GM19455 (cell line): ENCODE results near the gene ABR.

Experiments
- ATAC-seq: cut with Tn5 transposase; IDR thresholded peaks from one replicate; pipeline ENCODE4 v1.9.1; 2021; ENCODE audit not compliant: unreplicated experiment

ABR gene

DNA sequence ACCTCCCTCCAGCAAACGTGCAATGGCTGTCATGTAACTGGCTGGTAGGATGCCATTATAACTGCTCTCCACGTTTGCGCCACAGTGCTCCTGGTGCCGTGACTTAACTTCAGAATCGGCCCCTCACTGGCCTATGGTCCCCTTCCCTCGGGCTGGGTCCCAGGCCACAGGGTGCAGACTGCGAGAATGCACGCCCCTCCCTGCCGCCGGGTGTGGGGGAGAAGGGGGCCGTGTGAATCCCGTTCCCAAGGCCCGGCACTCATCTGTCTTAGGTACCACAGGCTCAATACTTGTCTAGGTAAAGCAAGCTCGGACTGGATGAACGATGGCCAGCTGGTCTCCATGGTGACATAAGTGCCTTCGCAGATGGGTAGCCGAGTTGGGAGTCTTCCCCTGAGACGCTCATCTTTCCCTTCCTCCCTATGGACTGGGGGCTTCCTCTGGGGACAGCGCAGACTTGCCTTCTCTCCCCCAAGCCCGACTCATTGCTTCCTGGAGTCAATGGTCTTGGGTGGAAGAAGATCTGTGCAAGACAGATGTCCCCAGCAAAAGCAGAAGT is 145.1 kb downstream of the ABR start:
- no peak for ATAC-seq

DNA sequence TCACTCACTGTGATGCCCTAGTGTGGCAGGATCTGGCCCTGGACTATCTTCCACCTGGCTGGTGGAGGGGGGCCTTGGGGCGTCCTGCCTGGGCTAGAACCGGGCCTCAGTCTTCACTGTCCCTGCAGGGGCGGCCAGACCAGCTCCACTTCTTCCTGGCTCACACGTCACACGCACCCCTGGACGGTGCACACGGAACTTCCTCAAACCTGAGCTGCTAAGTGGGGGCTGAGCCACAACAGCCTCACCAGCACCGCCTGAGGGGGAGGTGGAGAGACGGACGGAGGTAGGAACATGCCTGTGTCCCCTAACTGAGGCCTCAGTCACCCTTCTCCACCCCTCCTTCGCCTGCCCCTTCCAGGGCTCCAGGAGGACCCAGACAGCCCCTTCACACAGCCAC is 146.3 kb downstream of the ABR start:
- ATAC-seq, result no peak

DNA sequence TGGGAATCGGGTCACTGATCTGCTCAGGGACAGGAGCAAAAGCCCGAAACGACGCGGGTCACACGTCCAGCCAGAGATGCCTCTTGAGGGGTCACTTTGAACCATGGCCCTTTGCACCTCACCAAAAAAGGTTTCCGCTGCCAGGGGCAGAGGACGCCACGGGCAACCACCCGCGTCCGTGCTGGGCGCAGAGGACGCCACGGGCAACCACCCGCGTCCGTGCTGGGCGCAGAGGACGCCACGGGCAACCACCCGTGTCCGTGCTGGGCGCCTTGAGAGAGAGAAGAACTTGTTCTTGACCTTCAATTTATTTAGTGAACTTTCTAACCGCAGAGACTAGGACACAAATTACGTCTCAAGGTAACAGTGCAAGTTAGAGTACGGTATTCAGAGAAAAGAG is 147.4 kb downstream of the ABR start:
- no peak for ATAC-seq

DNA sequence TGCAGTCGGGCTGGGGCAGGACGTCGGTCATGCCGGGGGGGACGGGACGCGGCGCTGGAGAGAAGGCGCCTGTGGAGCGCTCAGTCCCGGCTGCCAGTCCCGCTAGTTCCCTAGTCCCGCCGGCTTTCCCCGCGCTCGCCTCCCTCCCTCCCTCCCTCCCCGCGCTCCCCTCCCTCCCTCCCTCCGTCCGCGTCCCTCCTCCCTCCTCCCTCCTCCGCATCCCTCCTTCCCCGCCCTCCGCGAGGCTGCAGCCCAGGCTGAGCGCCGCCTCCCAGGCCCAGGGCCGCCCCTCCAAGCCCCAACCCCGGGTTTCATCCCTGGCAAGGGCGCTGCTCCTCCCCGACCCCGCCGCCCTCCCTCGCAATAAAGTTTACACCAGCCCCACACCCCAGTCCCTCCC is 148.1 kb downstream of the ABR start:
- ATAC-seq, result no peak

DNA sequence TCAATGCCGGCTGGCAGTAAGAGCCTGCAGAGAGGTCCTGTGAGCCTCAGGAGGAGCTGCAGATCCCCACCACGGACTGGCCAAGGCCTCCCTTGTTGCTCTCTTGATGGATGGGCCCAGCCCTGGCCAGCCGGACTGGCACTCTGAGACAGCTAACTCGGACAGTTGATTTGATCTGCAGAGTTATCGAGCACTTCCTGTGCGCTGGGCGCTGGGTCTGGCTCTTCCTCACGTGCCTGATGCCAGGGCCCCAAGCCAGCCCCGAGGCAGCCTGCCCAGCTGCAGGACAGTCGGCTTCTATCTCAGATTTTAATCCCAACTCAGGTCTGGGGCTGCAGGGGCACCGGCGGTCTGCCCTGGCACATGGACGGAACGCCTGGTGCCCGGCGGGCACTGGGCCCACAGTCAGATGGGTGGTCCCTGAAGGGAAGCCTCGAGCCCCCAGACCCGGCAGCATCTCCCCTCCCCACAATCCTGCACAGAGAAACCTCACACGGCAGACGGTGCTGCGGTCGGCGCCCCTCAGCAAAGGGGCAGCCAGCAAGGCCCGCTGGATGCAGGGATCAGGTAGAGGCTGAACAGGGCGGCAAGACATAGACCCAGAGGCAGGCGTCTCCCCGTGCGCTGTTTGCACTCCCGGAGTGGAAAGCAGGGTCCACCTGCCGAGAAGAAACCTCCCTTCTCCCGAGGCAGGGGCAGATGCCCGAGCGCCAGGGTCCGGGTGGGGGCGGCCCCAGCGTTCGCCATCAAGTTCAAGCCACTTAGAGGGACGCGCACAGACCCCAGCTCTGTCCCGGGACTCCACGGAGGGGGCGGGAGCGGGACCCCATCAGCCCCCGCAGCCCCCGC is 148.9 kb downstream of the ABR start:
- ATAC-seq, result no peak

DNA sequence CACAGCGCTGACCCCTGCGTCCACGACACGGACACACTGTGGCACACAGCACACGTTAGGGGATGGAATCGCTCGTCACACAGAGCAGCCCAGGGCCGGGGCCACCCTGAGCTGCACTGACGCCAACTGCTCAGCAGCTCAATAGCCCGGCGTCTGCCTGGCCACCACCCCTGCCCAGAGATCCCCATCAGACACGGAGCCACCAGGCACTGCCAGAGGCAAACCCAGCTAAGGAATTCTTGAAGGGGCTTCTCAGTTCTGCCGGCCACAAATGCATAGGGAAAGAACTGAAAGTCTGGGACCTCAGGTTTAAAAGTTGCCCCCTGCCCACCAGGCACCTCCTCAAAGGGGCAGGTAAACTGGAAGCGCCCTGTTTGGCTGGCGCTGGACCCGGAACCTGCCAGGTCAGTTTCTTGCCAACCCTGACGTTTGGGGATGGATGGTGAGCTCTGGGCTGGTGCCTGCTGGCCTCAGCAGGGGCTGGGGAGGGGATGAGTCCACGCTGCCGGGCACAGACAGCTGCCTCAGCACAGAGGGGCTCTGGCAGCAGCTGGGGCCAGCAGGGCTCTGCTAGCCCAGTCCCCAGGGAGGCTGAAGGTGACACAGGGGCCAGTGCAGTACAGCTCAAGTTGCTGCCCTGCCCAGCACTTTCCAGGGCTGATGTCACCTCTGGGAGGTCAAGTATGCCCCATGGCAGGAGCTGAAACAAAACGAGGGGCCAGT is 149.7 kb downstream of the ABR start:
- no peak for ATAC-seq

DNA sequence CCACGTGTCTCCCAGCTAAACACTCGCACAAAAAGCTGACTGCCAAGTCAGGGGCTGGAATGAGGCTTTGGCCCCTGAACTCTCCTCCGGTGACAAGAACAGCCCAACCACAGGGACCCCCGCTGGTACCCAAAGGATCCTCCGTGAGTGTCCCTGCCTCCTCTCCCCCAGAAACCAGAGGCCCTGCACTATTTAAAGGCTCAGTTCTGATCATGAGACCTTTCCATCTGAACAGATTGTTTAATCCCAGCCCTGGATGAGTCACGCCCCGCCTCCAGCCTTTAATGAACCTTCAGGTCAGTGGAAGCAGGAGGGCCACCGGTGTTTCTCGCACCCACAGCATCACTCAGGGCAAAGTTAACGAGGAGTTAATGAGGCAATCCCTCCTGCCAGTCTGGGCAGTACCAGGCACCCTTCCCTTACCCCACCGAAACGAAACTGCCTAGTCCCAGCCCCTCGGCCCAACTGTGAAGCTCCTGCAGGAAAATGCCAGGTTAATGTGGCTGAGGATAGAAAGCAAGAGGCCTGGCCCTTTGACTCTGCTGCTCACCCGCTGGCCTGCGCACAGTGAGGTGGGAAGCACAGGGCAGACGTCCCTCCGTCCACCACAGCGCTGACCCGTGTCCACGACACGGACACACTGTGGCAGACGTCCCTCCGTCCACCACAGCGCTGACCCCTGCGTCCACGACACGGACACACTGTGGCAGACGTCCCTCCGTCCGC is 150.4 kb downstream of the ABR start:
- ATAC-seq, result no peak

DNA sequence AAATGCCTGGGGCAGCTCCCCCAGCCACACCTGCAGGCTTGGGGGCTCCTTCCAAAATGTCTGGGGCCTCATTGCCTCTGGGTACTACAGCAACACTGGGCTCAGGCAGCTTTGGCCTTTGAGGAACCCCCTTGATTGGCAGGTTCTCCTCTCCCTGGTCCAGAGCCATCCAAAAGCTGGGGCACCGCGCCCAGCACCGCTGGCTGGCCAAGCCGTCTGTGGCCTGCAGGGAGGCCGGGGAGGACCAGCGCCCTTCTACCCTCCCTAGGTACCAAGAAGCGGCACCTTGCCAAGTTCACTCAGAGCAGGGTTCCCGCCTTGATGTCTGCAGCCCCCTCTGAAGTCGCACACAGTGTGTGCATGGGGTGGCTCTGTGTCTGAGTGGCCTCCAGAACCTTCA is 152.7 kb downstream of the ABR start:
- no peak for ATAC-seq

DNA sequence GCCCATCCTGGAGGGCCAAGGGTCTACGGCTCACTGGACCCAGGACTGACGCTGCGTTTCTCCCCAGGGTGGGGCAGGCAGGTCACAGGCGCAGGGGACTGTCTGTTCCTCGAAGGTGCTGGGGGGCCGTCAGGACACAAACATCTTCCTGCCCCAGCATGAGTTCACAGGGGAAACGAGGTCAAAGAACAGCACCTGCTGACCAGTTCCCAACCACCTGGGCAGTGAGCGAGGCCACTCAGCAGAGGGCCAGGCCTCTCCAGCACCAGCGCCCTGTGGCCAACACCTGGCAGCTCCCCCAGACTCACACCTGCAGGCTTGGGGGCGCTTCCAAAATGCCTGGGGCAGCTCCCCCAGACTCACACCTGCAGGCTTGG is 153.2 kb downstream of the ABR start:
- ATAC-seq, result no peak

DNA sequence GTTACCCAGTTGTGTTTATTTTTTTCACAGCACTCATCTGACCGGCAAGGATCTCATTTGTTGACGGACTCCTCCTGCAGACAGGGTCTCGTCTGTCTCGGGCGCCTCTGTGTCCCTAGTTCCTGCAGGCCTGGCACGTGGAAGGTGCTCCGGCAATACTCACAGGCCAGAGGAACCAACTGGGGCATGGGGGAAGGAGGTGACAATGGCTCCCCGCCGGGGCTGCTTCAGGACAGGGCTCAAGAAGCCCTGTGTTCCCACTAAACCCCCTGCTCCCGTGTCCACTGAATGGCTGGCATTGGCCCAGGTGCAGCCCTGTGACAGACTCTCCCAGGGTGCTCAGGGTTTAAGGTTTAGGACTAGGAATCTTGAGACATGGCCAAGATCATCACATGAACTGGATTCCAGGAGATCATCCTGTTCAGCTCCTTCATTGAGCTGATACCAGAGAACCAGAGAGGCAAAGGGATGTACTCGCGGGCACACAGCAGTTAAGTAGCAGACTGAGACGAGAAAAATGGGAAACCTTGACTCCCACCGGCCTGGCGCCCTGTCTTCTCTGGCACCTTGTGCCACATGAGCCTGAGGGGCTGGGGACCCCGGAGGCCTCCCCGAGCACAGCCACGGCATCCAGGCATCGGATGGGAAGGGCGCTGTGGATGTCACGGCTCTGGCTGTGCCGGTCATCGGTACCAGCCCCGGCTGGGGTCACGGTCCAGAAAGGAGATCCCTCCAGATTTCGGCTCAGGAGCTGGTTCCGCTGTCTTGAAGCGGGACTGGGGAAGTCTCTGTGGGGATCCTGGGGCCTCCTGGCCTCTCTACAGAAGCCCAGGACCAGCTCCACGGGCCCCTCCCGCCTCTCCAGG is 153.8 kb downstream of the ABR start:
- no peak for ATAC-seq

DNA sequence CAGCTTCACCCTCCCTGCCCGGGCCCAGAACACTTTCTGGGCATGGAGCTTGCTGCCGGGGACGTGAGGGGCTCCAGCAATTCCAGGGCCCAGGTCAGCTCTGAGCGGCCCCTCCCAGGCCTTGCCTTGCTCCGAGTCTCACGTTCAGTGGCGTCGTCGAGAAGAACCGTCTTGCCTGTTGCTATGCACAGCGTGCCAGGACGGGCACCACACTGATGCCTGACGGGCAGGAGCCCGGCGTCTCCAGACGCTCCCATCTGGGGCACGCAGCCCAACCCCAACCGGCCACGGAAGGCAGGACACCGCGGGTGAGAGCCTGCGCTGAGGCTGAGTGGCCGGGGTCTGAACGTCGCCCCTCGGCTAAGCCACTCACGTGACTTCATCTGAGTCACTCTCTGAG is 155.7 kb downstream of the ABR start:
- no peak for ATAC-seq

DNA sequence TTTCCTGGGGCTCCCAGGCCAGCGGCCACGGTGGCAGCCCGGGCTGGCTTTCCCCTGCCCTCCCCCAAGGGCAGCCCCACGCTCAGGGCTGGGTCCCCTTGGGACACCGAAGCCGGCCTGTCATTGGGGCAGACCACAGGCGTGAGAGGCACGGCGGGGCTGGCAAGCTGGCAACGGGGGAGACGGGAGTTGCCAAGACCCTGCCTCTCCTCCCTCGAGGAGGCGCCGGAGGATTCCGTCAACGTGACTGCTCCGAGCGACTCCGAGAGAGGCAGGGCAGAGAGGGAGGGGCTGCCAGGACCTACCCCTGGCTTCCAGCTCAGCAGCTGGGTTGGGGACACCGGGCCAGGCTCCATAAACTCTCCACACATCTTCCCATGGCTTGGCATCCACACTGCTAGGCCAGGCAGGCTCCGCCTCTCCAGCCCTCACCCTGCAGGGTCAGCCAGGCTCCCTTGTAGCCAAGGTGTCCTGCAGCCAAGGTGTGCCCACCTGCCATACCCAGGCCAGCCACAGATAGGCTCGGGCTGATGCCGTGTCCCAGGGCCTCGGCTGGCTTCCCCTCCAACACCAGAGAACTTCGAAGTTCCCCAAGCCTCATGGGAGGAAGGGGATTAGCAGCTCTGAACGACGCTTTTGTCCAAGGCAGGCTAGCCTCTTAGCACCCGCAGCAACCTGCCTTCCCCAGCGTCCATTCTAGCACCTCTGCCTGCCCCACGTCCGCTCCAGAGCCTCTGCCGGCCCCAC is 157.3 kb downstream of the ABR start:
- ATAC-seq, result no peak

DNA sequence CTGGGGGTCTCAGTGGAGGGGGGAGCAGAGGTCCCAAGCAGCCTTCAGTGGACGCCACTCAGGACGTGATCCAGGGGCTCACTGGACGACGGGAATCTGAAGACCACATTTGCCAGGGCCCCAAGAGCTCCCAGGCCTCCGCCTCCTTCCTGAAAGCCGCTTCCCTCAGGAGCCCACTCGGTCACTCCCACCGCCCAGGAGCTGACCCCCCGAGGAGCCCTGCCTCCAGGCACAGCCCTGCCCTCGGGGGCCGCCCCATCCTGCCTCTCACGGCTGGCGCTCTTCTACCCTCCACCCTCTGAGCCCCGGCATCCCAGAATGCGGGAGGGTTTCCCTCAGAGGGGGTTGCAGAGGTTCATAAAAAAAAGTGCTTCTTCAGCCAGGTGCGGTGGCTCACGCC is 158.6 kb downstream of the ABR start:
- ATAC-seq, result no peak

DNA sequence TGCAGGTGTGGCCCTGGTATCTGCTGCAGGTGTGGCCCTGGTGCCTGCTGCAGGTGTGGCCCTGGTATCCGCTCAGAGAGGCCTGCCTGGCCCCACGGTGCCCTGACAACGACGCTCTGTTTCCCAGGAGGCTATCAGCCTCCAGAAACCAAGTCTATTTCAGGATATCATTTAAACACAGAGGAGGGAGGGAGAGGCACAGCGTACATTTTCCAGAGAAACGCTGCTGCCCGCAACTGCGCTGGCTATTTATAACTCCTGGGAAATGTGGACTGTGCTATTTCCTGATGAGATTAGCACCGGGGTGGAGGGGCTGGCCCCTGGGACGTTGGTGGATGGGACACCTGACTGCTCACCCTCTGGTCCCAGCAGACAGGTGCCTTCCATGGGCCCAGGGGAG is 160.3 kb downstream of the ABR start:
- no peak for ATAC-seq

DNA sequence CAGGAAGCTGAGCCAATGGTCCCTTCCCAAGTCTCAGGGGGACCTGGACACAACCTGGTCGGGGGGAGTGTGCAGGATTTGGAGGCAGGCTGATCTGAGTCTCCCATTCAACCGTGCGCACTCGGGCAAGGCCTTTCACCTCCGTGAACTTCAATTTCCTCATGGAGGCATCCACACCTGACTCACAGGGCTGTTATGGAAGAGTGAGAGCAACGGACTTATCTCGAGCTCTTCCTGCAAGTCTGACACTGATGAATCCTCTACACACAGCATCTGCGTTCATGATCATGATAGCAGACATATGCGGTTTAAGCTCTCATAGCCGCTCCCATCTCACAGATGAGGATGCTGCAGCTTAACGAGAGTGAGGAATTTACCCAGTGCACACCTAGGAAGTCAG is 161.2 kb downstream of the ABR start:
- no peak for ATAC-seq

DNA sequence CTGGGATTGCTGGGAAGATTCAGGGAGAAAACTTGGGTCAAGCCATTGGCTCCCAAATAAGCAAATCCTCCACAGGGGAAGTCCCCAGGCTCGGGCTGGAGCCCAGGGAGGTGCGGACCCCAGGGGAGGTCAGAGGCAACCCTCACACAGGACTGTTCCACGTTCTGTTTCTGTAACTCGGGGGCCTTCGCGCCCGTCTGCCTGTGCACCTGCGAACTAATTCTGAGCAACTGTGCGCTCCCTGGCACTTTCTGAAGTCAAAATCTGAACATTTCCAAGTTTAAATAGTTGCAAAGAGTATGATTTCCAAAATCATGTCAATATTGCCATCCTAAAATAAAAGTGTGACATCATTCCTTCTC is 166.1 kb downstream of the ABR start:
- ATAC-seq, result no peak

DNA sequence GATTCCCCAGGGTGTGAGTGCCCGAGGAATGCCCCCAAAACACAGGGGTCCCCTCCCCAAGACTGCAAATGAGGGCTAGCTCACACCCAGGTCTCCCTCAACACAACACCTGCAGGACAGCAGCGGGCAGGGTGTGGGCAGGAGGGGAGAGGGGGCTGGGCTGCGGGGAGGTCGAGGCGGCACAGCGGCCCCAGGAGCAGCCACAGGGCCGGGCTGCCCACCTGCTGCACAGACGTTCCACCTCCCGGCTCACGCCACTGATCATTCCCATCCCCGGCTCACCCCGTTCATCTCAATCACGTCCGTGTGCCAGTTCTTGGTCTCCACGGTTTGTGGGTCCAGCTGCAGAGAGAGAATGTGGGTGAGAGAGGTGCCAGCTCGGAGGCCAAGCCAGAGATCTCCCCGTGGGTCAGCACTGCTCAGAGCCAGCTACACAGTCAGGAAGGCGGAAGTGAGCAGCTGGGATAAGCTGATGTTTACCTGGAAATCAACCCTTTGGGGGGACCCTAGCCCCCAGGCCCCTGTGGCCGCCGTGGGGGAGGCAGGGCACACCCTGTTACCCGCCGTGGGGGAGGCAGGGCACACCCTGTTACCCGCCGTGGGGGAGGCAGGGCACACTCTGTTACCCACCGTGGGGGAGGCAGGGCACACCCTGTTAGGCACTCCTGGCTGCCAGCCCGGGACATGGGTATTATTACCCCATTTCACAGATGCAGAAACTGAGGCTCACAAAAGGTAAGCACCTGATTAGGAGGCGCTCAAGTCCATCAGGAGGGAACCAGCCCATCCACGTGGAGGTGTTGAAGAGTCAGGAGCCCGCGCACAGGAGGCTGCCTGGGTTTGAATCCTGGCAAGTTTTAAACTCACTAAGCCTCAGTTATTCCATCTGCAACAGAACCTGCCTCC is 166.7 kb downstream of the ABR start:
- ATAC-seq, result no peak

DNA sequence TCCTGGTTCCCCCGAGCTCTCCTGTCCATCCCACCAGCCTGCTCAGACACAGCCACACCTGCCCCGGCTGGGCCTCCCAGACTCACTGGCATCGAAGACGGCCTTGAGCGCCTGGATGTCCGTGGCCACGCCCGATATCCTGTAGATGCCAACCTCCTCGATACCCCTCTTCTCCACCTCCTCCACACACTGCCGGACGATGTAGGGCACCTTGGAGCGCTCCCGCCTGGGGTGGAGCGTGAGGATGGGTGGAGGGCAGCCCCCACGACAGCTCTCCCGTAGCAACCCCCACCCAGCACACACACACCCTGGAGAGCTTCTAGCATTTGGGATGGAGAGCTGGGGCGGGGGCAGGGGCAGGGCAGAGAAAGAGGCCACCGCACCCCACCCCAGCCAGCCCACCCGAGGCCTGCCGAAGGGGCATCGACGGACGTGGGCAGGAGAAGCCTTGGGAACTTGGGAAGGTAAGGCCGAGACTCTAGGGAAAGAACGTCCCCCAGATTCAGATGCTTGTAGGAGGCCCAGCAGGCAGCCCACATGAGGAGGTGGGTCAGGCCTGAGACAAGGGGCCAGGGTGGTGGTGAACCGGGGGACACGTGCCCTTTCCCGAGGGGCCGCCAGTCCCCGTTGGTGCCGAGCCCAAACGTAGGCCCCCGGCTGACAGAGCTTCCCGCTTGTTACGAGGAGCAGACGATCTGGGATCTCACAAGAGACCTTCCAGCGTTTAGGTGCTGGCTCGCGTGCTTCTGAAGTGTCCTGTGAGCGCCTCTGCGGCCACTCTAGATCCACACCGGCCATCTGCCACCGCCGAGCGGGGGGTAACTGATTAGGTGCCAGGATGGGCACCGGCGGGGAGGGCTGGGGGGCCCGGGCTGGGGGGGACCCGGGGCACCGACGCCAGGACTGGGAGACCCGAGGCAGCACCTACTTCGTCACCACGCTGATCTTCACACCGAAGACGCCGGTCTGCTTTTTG is 167.7 kb downstream of the ABR start:
- ATAC-seq, result no peak
